Fibroblast of mammary gland (primary cell): ENCODE data around the gene TDP1.

ENCODE experiments used
- DNase-seq: peaks from one replicate; pipeline ENCODE4 v3.0.0-alpha.2; 2010; ENCODE audit warnings: low read depth
- H3K4me3 ChIP-seq: 2 replicates; pipeline ENCODE4 v1.5.1; 2011; ENCODE audit warnings: low read depth, mild to moderate bottlenecking, low read length, moderate library complexity; ENCODE audit not compliant: control insufficient read depth
- CTCF ChIP-seq: conservative IDR thresholded peaks from 2 replicates; pipeline ENCODE4 v1.5.1; 2011; ENCODE audit warnings: low read depth, low read length, inconsistent platforms; ENCODE audit not compliant: control insufficient read depth, insufficient read depth

TDP1 gene

GRCh38 chr14:90056826-90057225 lies 101.1 kb downstream of the TDP1 start:
- no peak for TF ChIP-seq CTCF
- no peak overlapping the region for H3K4me3 ChIP-seq
- no peak for DNase-seq

- no peak for TF ChIP-seq CTCF
- H3K4me3 ChIP-seq: no peak overlapping the region
- no peak for DNase-seq
Measured at GRCh38 chr14:90058876-90059458, 103.2 kb downstream of the TDP1 start.

- peak; percentile 26 for TF ChIP-seq CTCF
- H3K4me3 ChIP-seq: peak overlapping the region; percentile 2
- peak; percentile 27 for DNase-seq
Measured at GRCh38 chr14:90060312-90060964, 104.7 kb downstream of the TDP1 start.

- no peak for DNase-seq
- H3K4me3 ChIP-seq: no peak overlapping the region
- TF ChIP-seq CTCF: no peak
Measured at GRCh38 chr14:90060965-90061684, 105.4 kb downstream of the TDP1 start.

GRCh38 chr14:90061685-90062126 lies 106.0 kb downstream of the TDP1 start, which contains the start of gene KCNK13:
Gene KCNK13 (plus strand): TSS chr14:90061994. CDS start chr14:90062206, 212 bp downstream.
- no peak for TF ChIP-seq CTCF
- DNase-seq: no peak
- H3K4me3 ChIP-seq: no peak within 1 kb of the TSS

- DNase-seq: no peak
- TF ChIP-seq CTCF: no peak
- no peak overlapping the region for H3K4me3 ChIP-seq
Measured at GRCh38 chr14:90062127-90062794, 106.5 kb downstream of the TDP1 start.
